ENCODE data around the gene GGT1.
"Not testable (repeated sequence)": the region's sequence is repeated elsewhere in the genome, so short reads cannot be mapped to it uniquely, and the experiment has no call there.

DNA sequence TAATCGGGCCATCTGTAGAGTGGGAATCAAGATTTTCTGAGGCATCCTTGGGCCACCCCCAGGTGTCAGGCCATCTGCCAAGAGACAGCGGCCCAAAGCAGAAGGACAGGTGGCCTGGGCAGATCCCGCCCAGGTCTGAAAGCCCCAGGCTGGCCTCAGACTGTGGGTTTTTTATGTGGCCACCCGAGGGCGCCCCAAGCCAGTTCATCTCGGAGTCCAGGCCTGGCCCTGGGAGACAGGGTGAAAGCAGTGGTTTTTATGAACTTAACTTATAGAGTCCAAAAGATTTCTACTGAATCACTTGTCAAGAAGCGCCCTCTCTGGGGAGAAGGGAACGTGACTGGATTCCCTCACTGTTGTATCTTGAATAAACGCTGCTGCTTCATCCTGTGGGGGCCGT, 47.9 kb downstream of the GGT1 start:
- TF ChIP-seq, protein P1, sequence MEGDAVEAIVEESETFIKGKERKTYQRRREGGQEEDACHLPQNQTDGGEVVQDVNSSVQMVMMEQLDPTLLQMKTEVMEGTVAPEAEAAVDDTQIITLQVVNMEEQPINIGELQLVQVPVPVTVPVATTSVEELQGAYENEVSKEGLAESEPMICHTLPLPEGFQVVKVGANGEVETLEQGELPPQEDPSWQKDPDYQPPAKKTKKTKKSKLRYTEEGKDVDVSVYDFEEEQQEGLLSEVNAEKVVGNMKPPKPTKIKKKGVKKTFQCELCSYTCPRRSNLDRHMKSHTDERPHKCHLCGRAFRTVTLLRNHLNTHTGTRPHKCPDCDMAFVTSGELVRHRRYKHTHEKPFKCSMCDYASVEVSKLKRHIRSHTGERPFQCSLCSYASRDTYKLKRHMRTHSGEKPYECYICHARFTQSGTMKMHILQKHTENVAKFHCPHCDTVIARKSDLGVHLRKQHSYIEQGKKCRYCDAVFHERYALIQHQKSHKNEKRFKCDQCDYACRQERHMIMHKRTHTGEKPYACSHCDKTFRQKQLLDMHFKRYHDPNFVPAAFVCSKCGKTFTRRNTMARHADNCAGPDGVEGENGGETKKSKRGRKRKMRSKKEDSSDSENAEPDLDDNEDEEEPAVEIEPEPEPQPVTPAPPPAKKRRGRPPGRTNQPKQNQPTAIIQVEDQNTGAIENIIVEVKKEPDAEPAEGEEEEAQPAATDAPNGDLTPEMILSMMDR (IDR thresholded peaks at IDR 0.05): not testable (repeated sequence)
- not testable (repeated sequence) for TF ChIP-seq POLR2AphosphoS5, POLR2A (IDR thresholded peaks at IDR 0.05)
